Hypothalamus (tissue), 51 donors: ENCODE data around the gene B3GNT8.
"Not testable (repeated sequence)": the region's sequence is repeated elsewhere in the genome, so short reads cannot be mapped to it uniquely, and the experiment has no call there.

Source experiments
- DNase-seq, 51 donors: peaks; one replicate each; lab custom pipeline; 2025; lab: John Stamatoyannopoulos, UW

Gene B3GNT8

DNA sequence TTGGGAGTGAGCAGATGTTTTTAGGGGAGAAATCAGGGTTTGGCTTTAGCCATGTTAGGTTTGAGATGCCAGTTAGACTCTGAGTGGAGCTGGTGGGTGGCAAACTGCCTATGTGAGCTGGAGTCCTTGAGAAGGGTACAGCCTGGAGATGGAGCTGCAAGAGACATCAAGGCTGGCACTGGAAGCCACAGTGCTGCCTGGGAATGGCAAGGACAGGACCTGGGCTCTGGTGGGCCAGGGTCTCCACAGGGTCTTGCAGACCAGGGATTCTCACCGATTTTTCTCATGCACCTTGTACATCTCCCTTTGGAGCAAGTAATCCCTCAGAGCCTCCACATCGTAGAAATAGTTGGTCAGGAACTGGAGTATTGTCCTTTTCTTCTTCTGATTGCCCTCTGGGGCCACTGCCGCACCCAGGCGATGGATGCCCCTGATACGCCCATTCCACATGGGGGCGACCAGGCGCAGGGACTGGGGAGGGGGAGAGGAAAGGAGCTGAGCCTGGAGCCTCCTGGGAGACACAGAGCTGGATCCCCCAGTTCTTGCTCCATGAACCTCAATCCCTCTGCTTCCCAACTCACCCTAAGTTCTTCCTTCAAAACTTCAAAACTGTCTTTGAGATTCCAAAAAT is 10.9 kb upstream of the B3GNT8 start:
- no peak for DNase-seq

DNA sequence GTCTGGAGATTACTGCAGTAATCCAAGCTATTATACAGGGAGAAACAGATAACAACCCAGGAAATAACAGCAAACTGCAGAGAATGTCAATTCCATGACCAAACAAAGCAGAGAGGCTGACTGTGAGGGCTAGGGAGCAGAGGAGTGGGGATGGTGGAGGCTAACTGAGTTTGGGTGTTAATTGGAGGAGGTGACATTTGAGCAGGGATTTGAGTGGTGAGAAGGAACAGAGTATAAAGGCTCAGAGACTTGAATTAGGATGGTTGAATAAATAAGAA is 9.4 kb upstream of the B3GNT8 start:
- DNase-seq = no peak

DNA sequence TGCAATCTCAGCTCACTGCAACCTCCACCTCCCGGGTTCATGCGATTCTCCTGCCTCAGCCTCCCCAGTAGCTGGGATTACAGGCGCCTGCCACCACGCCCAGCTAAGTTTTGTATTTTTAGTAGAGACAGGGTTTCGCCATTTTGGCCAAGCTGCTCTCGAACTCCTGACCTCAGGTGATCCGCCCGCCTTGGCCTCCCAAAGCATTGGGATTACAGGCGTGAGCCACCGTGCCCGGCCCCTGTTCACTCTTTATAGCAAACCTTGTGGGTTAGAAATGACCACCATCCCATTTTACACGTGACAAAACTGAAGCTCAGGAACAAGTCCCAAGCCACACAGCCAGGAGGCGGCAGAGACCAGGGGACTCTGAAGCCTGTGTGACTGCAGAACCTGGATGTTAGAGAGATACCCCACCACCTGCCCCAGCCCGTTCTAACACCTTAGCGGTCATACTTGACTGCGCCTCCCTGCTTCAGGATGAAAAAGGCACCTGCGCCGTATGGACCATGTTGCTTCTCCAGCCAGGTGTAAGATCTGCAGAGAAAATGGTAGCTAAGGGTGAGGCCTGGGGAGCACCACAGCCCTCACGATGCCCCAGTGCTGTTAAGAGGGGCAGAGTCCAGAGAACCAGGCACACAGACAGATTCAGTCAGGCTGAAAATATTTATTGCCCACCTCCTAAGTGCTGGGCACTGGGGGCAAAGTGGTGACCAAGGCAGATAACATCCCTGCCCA is 8.9 kb upstream of the B3GNT8 start:
- DNase-seq = no peak

DNA sequence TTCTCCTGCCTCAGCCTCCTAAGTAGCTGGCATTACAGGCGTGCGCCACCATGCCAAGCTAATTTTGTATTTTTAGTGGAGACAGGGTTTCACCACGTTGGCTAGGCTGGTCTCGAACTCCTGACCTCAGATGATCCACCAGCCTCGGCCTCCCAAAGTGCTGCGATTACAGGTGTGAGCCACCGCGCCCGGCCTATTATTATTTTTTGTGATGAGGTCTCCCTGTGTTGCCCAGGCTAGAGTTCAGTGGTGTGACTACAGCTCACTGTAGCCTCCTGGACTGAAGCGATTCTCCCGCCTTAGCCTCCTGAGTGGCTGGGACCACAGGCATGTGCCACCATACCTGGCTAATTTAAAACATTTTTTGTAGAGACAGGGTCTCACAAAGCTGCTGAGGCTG is 8.2 kb upstream of the B3GNT8 start:
- not testable (repeated sequence) for DNase-seq

GRCh38 chr19:41434450-41434849 is 7.3 kb upstream of the B3GNT8 start:
- no peak for DNase-seq

GRCh38 chr19:41433171-41433570 is 6.0 kb upstream of the B3GNT8 start:
- DNase-seq = peak in 1 of 51 donors; percentile 34

DNA sequence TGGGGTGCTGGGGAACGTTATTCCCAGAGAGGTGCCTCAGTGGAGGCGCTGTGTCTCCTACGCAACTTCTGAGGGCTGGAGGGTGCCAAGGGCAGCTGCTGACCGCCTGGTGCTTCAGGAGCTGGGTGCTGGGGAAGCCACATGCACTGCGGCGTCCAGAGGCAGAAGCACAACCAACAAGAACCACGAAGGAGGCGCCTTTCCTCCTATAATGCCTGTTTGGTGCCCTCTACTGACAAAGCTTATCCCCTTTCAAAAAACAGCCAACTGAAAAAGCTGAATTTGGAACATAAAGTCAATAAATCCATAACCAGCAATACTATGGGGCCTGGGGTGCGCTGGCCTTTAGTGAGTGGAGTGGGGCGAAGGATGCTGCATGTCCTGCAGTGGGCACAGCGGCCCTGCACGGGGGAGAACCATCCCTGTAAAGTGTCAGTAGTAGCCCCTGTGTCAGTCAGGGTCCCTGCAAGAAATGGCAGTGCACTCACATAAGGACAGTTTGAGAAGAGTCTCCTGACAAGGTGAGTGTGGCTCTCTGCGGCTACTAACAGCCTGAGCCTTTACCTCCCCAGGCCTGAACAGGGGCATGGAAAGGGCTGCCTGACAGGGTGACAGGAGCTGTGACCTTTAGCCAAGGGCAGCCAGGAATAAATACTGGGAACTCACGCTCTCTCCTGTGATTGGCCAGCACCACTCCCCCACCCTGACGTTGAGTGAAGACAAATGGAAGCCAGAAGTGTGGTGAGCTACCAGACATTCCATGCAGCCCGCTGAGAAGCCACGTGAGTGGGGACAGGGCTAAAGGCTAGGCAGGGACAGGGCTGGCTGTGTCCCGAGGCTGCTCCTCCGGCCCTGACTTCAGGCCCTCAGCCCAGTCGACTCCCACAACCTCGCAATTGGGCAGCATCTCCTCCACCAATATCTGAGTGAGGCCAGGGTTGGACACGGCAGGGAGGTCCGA is 4.5 kb upstream of the B3GNT8 start:
- peak in 4 of 51 donors; percentile 7 to 19 (median 14) for DNase-seq

DNA sequence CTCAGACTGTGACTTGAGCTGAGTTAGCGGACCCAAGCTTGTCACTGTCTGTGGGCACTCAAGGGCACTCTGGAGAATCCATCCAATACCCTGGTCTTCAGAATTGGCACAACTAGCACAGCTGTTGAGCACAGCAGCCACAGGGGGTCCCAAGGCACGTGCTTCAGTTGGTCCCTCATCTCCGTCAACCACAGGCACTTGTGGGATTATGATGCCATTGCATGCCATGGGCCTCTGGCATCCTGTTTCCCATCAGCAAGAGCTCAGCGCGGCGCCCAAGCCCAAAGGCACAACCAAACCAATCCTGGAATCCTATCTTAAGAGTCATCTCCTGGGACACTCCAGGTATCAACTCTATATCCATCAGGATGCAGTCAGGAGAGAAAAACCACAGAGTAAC is 3.7 kb upstream of the B3GNT8 start:
- no peak for DNase-seq

GRCh38 chr19:41428481-41428859 is 1.3 kb upstream of the B3GNT8 start:
- no peak for DNase-seq

DNA sequence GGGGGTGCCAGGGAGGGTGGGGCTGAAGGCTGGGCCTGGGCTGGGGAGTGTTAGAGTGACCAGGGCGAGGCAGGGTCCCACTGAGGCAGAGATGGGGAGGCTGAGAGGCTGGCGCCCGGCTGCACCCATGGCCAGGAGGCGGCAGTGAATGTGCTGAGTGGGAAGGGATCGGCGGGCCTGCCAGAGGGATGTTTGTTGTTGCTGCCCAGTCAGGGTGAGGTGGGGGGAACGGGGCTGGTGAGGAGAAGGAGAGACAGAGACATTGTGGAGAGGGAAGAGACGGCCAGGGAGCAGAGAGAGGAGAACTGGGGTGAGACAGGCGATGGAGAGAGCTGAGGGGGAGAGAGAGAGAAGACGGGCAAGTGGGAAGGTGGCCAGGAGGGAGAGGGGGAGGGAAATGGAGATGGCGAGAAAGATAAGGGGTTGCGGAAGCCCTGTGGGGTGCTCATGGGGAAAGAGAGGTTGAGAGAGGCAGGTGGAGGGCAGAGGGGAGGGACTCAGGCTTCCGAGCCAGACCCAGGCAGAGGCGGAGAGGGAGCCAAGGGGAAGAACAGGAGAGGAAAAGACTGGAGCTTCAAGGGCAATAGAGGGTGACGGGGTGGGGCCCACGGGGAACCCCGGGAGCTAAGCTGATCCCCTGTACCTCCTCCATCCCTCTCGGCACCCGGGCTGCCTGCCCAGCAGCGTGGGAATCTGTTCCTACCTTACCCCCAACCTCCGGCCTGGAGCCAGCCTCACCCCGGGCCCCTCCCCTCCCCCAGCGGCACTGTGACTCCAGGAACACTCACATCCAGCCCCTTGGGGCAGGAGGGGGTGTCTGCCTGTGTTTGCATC is 690 bp upstream of the B3GNT8 start:
- peak in 6 of 51 donors; percentile 1 to 31 (median 23) for DNase-seq

- DNase-seq = no peak
Observed at GRCh38 chr19:41426116-41426841, 895 bp downstream of the B3GNT8 start.

DNA sequence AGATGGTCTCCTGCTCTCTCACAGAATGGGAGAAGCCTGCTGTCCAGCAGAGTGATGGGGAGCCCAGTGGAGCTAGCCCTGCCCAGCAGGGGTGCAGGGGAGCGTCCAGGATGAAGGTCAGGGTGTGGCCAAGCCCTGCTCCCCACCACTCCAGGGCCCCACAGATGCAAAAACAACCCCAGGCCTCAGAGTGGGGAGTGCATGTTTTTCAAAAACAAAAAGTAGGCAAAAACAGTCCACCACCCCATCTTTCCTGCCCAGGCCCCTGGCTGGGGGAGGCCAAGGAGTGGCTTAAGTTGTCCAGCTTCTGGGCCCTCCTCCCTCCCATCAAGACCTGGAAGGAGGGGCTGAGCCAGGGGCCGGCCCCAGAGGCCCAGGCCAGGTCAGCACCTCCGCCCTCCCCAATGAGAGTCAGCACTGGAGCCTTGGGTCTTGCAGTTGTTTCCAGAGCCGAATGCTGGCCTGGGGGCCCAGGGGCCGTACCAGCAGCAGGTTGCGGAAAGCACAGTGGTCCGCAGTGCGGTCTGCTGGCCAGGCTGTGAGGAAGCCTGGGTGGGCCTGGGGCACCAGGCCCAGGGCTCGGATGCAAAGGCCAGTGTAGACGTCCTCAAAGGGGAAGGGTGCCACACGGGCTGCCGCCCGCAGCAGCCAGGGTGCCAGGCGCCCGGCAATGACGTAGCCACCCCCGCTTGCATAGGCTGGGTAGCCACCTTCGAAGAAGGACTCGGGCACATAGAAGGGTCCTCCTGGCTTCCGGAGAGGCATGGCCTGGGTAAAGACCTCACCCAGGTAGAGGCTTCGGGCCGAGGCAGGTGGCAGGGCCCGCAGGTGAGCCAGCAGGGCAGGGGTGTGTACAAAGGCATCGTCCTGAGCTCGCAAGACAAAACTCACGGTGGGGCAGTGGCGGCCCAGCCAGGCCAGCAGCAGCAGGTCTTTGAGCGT is 1.7 kb downstream of the B3GNT8 start:
- no peak for DNase-seq

GRCh38 chr19:41424335-41425173 is 2.6 kb downstream of the B3GNT8 start:
- DNase-seq = no peak

DNA sequence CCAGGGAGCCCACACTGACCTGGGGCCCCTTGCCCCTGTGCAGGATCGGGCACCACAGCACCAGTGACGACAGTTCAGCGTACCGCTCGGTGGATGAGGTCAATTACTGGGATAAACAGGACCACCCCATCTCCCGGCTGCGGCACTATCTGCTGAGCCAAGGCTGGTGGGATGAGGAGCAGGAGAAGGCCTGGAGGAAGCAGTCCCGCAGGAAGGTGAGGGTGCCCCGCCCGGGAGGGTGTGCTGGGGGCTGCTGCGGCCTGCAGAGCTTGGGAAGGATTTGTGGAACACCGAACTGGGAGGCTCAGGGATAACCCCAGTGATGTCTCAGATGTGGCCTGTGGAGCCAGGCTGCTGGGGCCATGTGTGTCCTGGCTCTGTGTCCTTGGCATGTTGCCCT is 4.2 kb downstream of the B3GNT8 start:
- DNase-seq = no peak

GRCh38 chr19:41422456-41422855 is 4.7 kb downstream of the B3GNT8 start:
- no peak for DNase-seq

GRCh38 chr19:41421973-41422372 is 5.2 kb downstream of the B3GNT8 start:
- DNase-seq = no peak

GRCh38 chr19:41421314-41421713 is 5.9 kb downstream of the B3GNT8 start:
- DNase-seq = no peak
